ENCODE measurements around the gene STN1. TPM values are rescaled to one million over a fixed set of nuclear protein-coding genes. Genes with fewer than 3 reads are reported as not detected.

STN1 gene
- total RNA-seq, 1 experiment from 2014 or later: 16.1 TPM

DNA sequence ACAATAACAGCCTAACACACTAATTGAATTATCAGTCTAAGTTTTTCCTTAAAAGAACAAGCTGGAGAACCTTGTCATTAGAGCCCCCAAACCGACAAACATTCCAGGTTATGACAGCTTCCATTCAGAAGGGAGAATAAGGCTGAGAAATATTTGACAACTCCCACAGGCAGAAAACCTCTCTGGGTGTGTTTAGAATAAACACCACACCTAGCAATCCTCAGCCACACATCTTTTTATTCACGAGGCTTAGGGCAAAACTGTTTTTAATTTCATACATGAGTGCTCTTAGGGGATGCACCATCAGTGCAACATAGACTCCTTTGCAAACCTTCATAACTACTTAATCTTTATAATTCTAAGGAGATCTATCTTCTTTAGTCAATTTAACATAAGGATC, 24.2 kb downstream of the STN1 start:
- Histone ChIP-seq H3K4me1 (peaks cover 24% of the 10 kb centered on the region), H3K36me3 (ENCODE audit: control insufficient read depth, insufficient read depth, low read length) (peaks cover 1% of the 10 kb centered on the region; the same call in 1 of the 2 replicates), H3K27me3 (replicated peaks; ENCODE audit: control insufficient read depth, insufficient read depth, low read length) (no peaks in the 10 kb centered on the region), H3K9me3 (no peaks in the 10 kb centered on the region), H3K4me3 (ENCODE audit: low read depth, low read length) (no peak overlapping the region)
- Mint-ChIP-seq H3K36me3 (ENCODE audit: insufficient read depth, unreplicated experiment) (peaks cover 23% of the 10 kb centered on the region), H3K4me3 (ENCODE audit: unreplicated experiment) (no peak overlapping the region), H3K27ac (ENCODE audit: unreplicated experiment) (no peak overlapping the region), H3K4me1 (ENCODE audit: low read depth, unreplicated experiment) (peaks cover 13% of the 10 kb centered on the region), H3K9me3 (ENCODE audit: unreplicated experiment) (no peaks in the 10 kb centered on the region), H3K27me3 (ENCODE audit: insufficient read depth, unreplicated experiment) (no peaks in the 10 kb centered on the region)
- intact Hi-C loops (cut with micrococcal nuclease; ENCODE audit: unreplicated experiment): no loop called here
- DNase-seq: no peak
- BruUV-seq (replicated peaks): no TSS peak
- POLR2A ChIA-PET: interaction anchor here (0.6 kb wide), 1 partner anchor 214 kb away, joined by 3 read pairs; no protein-coding TSS in a partner anchor
- TF ChIP-seq, protein P1, sequence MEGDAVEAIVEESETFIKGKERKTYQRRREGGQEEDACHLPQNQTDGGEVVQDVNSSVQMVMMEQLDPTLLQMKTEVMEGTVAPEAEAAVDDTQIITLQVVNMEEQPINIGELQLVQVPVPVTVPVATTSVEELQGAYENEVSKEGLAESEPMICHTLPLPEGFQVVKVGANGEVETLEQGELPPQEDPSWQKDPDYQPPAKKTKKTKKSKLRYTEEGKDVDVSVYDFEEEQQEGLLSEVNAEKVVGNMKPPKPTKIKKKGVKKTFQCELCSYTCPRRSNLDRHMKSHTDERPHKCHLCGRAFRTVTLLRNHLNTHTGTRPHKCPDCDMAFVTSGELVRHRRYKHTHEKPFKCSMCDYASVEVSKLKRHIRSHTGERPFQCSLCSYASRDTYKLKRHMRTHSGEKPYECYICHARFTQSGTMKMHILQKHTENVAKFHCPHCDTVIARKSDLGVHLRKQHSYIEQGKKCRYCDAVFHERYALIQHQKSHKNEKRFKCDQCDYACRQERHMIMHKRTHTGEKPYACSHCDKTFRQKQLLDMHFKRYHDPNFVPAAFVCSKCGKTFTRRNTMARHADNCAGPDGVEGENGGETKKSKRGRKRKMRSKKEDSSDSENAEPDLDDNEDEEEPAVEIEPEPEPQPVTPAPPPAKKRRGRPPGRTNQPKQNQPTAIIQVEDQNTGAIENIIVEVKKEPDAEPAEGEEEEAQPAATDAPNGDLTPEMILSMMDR (IDR thresholded peaks at IDR 0.05; ENCODE audit: insufficient read depth in 1 of 2, low read depth in 1 of 2, low read length in 1 of 2, severe bottlenecking in 1 of 2, unreplicated experiment in 1 of 2): no peak
- CTCF ChIA-PET: interaction anchor here (0.7 kb wide), 1 partner anchor 28 kb away, joined by 3 read pairs; no protein-coding TSS in a partner anchor

DNA sequence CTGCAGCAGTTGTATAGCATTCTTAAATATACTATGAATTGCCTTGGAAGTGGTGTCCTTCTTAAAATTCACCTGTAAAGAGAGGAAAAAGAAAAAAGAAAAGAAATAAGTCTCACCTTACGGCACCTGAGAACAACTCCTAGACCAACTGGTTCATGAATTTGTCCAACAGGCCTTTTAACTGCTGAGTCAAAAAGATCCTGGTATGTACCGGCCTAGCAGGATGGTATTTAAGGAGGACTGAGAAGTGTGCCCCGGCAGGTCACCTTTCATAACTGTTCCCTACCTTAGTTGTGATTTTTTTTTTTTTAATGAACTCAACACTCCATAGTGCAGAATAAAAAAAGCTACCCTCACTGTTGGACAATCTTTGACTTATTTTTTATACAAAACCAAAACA, 25.8 kb downstream of the STN1 start:
- ChIA-PET CTCF (no interaction called here), POLR2A (no interaction called here)
- TF ChIP-seq, protein P1 (IDR thresholded peaks at IDR 0.05; ENCODE audit: insufficient read depth in 1 of 2, low read depth in 1 of 2, low read length in 1 of 2, severe bottlenecking in 1 of 2, unreplicated experiment in 1 of 2): no peak
- intact Hi-C loops (cut with micrococcal nuclease; ENCODE audit: unreplicated experiment): no loop called here
- H3K27ac Mint-ChIP-seq (ENCODE audit: unreplicated experiment): no peak overlapping the region
- no peak overlapping the region for H3K4me3 ChIP-seq (ENCODE audit: low read depth, low read length)
- H3K27me3 Mint-ChIP-seq (ENCODE audit: insufficient read depth, unreplicated experiment): no peaks in the 10 kb centered on the region
- peaks cover 5% of the 10 kb centered on the region; the same call in 1 of the 2 replicates for H3K36me3 ChIP-seq (ENCODE audit: control insufficient read depth, insufficient read depth, low read length)
- H3K9me3 ChIP-seq: no peaks in the 10 kb centered on the region
- peaks cover 30% of the 10 kb centered on the region for H3K4me1 ChIP-seq
- peaks cover 20% of the 10 kb centered on the region for H3K36me3 Mint-ChIP-seq (ENCODE audit: insufficient read depth, unreplicated experiment)
- no peaks in the 10 kb centered on the region for H3K27me3 ChIP-seq (replicated peaks; ENCODE audit: control insufficient read depth, insufficient read depth, low read length)
- no peak for DNase-seq
- no peak overlapping the region for H3K4me3 Mint-ChIP-seq (ENCODE audit: unreplicated experiment)
- peaks cover 20% of the 10 kb centered on the region for H3K4me1 Mint-ChIP-seq (ENCODE audit: low read depth, unreplicated experiment)
- BruUV-seq (replicated peaks): no TSS peak
- no peaks in the 10 kb centered on the region for H3K9me3 Mint-ChIP-seq (ENCODE audit: unreplicated experiment)

DNA sequence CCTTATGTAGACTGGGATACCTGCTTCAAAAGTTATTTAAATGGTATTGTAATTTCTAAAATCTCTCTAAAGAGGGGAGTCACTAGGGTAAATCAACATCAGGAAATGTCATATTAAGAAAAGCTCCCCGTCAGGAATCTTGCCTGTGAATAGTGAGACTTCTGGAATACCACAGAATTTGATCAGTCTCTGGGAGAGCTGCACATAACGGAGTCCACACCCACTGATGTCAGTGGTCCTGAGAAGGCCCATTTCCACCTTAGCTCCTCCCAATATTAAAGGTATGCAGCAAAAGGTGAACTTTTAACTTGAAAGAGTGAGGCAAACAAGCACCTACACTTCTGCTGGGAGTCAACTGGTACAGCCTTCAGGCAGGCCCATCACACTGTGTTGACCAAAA, 27.3 kb downstream of the STN1 start:
- peaks cover 20% of the 10 kb centered on the region for H3K4me1 Mint-ChIP-seq (ENCODE audit: low read depth, unreplicated experiment)
- H3K4me3 ChIP-seq (ENCODE audit: low read depth, low read length): no peak overlapping the region
- no peaks in the 10 kb centered on the region for H3K9me3 ChIP-seq
- no peak overlapping the region for H3K4me3 Mint-ChIP-seq (ENCODE audit: unreplicated experiment)
- intact Hi-C loops (cut with micrococcal nuclease; ENCODE audit: unreplicated experiment): loop anchor here (1.0 kb wide), 2 partner anchors 28 to 96 kb away; partner anchors contain the start of gene STN1
- peaks cover 30% of the 10 kb centered on the region for H3K4me1 ChIP-seq
- H3K9me3 Mint-ChIP-seq (ENCODE audit: unreplicated experiment): no peaks in the 10 kb centered on the region
- no peaks in the 10 kb centered on the region for H3K27me3 ChIP-seq (replicated peaks; ENCODE audit: control insufficient read depth, insufficient read depth, low read length)
- H3K36me3 Mint-ChIP-seq (ENCODE audit: insufficient read depth, unreplicated experiment): peaks cover 14% of the 10 kb centered on the region
- H3K27ac Mint-ChIP-seq (ENCODE audit: unreplicated experiment): peak overlapping the region; percentile 60
- peaks cover 3% of the 10 kb centered on the region; the same call in 1 of the 2 replicates for H3K36me3 ChIP-seq (ENCODE audit: control insufficient read depth, insufficient read depth, low read length)
- no peaks in the 10 kb centered on the region for H3K27me3 Mint-ChIP-seq (ENCODE audit: insufficient read depth, unreplicated experiment)
- ChIA-PET CTCF (interaction anchor here (0.9 to 1.9 kb wide), 6 partner anchors 9 to 231 kb away, joined by 3 to 11 read pairs (median 5); partner anchors contain the start of gene SFR1), POLR2A (interaction anchor here (1.1 kb wide), 1 partner anchor 9 kb away, joined by 3 read pairs; no protein-coding TSS in a partner anchor)
- peak in 1 of 2 experiments; percentile 21 for DNase-seq
- BruUV-seq (replicated peaks): TSS peak; percentile 68
- TF ChIP-seq, protein P1 (IDR thresholded peaks at IDR 0.05; ENCODE audit: insufficient read depth in 1 of 2, low read depth in 1 of 2, low read length in 1 of 2, severe bottlenecking in 1 of 2, unreplicated experiment in 1 of 2): no peak
